GM18951 (cell line): ENCODE measurements around the gene ATP2B2.

ENCODE experiments used
- POLR2A ChIP-seq: IDR thresholded peaks from 4 replicates; pipeline ENCODE4 v1.6.1; 2011; ENCODE audit warnings: mild to moderate bottlenecking; ENCODE audit not compliant: insufficient read length, insufficient read depth; ENCODE audit errors: extremely low read depth
- in situ Hi-C: fragments of 300-500 bp; cut with MboI; formaldehyde crosslinking; loops from one replicate; pipeline ENCODE4 v1.12.0; 2022; ENCODE audit warnings: low sequenced_read_pairs, mixed read lengths, inconsistent platforms; ENCODE audit not compliant: unreplicated experiment

Gene ATP2B2

GRCh38 chr3:10459954-10460754 lies 45.2 kb downstream of the ATP2B2 start:
- TF ChIP-seq POLR2A = no peak
- in situ Hi-C loops = no loop called here

- in situ Hi-C loops = no loop called here
- TF ChIP-seq POLR2A = no peak
Observed at GRCh38 chr3:10457560-10457959, 47.8 kb downstream of the ATP2B2 start.

GRCh38 chr3:10456981-10457380 lies 48.4 kb downstream of the ATP2B2 start:
- in situ Hi-C loops = no loop called here
- no peak for TF ChIP-seq POLR2A

- TF ChIP-seq POLR2A = no peak
Observed at GRCh38 chr3:10455545-10455914, 49.9 kb downstream of the ATP2B2 start.

GRCh38 chr3:10454907-10455544 lies 50.4 kb downstream of the ATP2B2 start:
- no peak for TF ChIP-seq POLR2A
- in situ Hi-C loops = no loop called here

More at GRCh38 chr3:10455545-10455914, 49.9 kb downstream of the ATP2B2 start:
- in situ Hi-C loops = no loop called here

- TF ChIP-seq POLR2A = no peak
- in situ Hi-C loops = no loop called here
Observed at GRCh38 chr3:10453431-10454163, 51.8 kb downstream of the ATP2B2 start.

GRCh38 chr3:10450494-10451440 lies 54.6 kb downstream of the ATP2B2 start:
- in situ Hi-C loops = no loop called here
- no peak for TF ChIP-seq POLR2A

- in situ Hi-C loops = no loop called here
- no peak for TF ChIP-seq POLR2A
Observed at GRCh38 chr3:10449436-10449835, 56.0 kb downstream of the ATP2B2 start.

- in situ Hi-C loops = no loop called here
Observed at GRCh38 chr3:10448544-10448943, 56.8 kb downstream of the ATP2B2 start.

GRCh38 chr3:10447527-10448260 lies 57.7 kb downstream of the ATP2B2 start:
- in situ Hi-C loops = no loop called here
- TF ChIP-seq POLR2A = no peak

More at GRCh38 chr3:10448544-10448943, 56.8 kb downstream of the ATP2B2 start:
- TF ChIP-seq POLR2A = no peak

GRCh38 chr3:10447110-10447509 lies 58.3 kb downstream of the ATP2B2 start:
- in situ Hi-C loops = no loop called here
- no peak for TF ChIP-seq POLR2A
